Measurements from ENCODE around the gene DISC1. TPM values are rescaled to one million over a fixed set of nuclear protein-coding genes. Genes with fewer than 3 reads are reported as not detected.

Gene DISC1
- polyA plus RNA-seq, 1 of the 3 experiments (the other 2 are of a cell fraction) = 1.7 TPM

DNA sequence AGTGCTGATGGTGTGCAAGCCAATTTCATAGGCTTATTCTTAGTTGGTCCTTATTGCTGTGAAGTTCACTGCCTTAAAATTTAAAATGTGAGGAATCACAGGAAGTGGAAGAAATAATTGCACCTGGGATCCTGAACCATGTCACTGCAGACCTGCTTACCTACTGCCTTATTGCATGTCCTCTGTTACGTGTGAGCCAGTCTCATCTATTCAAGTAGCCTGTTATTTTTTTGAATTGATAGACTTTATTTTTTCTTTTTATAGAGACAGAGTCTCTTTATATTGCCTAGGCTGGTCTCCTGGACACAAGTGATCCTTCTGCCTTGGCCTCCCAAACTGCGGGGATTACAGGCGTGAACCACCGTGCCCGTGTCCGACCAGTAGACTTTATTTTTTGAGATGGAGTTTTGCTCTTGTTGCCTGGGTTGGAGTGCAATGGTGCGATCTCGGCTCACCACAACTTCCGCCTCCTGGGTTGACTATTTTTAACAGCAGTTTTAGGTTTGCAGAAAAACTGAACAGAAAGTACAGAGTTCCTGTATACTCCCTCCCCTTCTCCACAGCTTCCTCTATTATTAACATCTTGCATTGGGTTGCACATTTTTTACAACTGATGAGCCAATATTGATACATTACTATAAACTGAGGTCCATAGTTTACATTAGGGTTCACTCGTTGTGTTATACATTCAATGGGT, 14.0 kb upstream of the DISC1 start:
- CTCF ChIA-PET = interaction anchor here (0.8 to 1.1 kb wide), 3 partner anchors 10 to 255 kb away, joined by 3 read pairs; no protein-coding TSS in a partner anchor
- Histone ChIP-seq H3K9me3 (no peaks in the 10 kb centered on the region), H3K36me3 (replicated peaks in 1 of 2; ENCODE audit: control insufficient read depth in 1 of 2, insufficient read depth in 2 of 2, low read length in 1 of 2) (no peaks in the 10 kb centered on the region), H3K79me2 (ENCODE audit: insufficient read depth) (no peaks in the 10 kb centered on the region; the same call in 1 of the 2 replicates), H3K4me1 (ENCODE audit: control insufficient read depth in 1 of 2, insufficient read depth in 2 of 2, low read depth in 1 of 2, low read length in 1 of 2) (no peaks in the 10 kb centered on the region), H3K27me3 (ENCODE audit: insufficient read depth) (no peaks in the 10 kb centered on the region), H3K4me3 (ENCODE audit: low read depth in 2 of 2, low read length in 1 of 2) (no peak overlapping the region), H3K9me2 (no peaks in the 10 kb centered on the region), H4K20me1 (ENCODE audit: insufficient read depth) (no peaks in the 10 kb centered on the region), H3K27ac (ENCODE audit: low read depth in 2 of 2, low read length in 1 of 2) (no peak overlapping the region), H3F3A (replicated peaks; ENCODE audit: insufficient read depth) (no peaks in the 10 kb centered on the region), H3K9ac (no peak overlapping the region), H3K4me2 (no peak overlapping the region), H2AFZ (ENCODE audit: low read depth) (no peak overlapping the region)
- no peak for TF ChIP-seq RAD21 (IDR thresholded peaks at IDR 0.05; ENCODE audit: low read length)
- TF ChIP-seq, protein P1, sequence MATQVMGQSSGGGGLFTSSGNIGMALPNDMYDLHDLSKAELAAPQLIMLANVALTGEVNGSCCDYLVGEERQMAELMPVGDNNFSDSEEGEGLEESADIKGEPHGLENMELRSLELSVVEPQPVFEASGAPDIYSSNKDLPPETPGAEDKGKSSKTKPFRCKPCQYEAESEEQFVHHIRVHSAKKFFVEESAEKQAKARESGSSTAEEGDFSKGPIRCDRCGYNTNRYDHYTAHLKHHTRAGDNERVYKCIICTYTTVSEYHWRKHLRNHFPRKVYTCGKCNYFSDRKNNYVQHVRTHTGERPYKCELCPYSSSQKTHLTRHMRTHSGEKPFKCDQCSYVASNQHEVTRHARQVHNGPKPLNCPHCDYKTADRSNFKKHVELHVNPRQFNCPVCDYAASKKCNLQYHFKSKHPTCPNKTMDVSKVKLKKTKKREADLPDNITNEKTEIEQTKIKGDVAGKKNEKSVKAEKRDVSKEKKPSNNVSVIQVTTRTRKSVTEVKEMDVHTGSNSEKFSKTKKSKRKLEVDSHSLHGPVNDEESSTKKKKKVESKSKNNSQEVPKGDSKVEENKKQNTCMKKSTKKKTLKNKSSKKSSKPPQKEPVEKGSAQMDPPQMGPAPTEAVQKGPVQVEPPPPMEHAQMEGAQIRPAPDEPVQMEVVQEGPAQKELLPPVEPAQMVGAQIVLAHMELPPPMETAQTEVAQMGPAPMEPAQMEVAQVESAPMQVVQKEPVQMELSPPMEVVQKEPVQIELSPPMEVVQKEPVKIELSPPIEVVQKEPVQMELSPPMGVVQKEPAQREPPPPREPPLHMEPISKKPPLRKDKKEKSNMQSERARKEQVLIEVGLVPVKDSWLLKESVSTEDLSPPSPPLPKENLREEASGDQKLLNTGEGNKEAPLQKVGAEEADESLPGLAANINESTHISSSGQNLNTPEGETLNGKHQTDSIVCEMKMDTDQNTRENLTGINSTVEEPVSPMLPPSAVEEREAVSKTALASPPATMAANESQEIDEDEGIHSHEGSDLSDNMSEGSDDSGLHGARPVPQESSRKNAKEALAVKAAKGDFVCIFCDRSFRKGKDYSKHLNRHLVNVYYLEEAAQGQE (IDR thresholded peaks at IDR 0.05; ENCODE audit: low read depth, low read length) = no peak
- TF ChIP-seq, protein P2, sequence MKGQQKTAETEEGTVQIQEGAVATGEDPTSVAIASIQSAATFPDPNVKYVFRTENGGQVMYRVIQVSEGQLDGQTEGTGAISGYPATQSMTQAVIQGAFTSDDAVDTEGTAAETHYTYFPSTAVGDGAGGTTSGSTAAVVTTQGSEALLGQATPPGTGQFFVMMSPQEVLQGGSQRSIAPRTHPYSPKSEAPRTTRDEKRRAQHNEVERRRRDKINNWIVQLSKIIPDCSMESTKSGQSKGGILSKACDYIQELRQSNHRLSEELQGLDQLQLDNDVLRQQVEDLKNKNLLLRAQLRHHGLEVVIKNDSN (IDR thresholded peaks at IDR 0.05; ENCODE audit: borderline replicate concordance, low read depth) = no peak
- WGBS (ENCODE audit: low lambda C conversion rate) = 87% methylated on average over 10 of the region's 10 CpGs
- no peak for DNase-seq
- POLR2A ChIA-PET = no interaction called here

DNA sequence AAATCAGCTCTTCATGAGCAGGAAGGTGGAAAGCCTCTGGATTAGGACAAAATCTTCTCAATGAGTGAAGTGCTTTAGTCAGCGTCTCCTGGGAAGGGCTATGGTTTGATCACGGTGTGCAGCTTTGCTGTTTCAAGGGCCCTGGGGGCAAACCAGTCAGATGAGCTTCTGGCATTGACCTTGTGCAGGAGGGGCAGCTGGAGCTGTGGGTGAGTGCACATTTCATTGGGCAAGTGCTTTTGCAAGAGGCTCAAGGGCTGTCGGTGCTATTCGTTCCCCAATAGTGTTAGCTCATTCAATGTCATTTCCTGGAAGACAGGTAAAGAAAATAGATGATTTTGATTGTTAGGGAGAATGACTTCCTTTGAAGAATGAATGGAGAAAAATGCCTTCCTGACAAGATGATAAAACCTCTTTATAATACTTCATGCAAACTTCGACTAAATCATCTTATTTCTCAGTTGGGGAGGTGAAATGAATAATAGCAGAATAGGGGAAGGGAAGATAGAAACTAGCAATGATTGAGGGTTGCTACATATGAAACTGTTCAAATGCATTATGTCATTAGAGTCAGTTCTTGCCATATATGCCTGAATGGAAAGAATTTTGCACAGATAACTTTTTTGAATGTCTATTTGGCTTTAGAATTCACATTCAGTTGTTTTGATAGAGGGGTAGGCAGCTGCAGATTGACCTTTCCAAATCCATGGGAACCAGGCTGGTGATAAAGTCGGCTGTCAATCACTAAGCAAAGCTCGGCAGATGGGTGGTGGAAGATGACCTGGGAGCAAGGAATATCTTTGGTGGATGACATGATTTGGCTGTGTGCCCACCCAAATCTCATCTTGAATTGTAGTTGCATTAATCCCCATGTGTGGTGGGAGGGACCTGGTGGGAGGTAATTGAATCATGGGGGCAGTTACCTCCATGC, 12.9 kb upstream of the DISC1 start:
- CTCF ChIA-PET = interaction anchor here (0.8 to 1.1 kb wide), 2 partner anchors 11 to 242 kb away, joined by 3 read pairs; no protein-coding TSS in a partner anchor
- TF ChIP-seq, protein P3, sequence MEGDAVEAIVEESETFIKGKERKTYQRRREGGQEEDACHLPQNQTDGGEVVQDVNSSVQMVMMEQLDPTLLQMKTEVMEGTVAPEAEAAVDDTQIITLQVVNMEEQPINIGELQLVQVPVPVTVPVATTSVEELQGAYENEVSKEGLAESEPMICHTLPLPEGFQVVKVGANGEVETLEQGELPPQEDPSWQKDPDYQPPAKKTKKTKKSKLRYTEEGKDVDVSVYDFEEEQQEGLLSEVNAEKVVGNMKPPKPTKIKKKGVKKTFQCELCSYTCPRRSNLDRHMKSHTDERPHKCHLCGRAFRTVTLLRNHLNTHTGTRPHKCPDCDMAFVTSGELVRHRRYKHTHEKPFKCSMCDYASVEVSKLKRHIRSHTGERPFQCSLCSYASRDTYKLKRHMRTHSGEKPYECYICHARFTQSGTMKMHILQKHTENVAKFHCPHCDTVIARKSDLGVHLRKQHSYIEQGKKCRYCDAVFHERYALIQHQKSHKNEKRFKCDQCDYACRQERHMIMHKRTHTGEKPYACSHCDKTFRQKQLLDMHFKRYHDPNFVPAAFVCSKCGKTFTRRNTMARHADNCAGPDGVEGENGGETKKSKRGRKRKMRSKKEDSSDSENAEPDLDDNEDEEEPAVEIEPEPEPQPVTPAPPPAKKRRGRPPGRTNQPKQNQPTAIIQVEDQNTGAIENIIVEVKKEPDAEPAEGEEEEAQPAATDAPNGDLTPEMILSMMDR (IDR thresholded peaks at IDR 0.05) = no peak
- TF ChIP-seq NRF1 (IDR thresholded peaks at IDR 0.05; ENCODE audit: low read depth, low read length) (no peak), NFIC (IDR thresholded peaks at IDR 0.05; ENCODE audit: borderline replicate concordance) (no peak), GABPA (IDR thresholded peaks at IDR 0.05; ENCODE audit: low read depth) (no peak), TAF1 (IDR thresholded peaks at IDR 0.05; ENCODE audit: borderline replicate concordance, low read depth, low read length) (no peak), GATA2 (CRISPR knock-in tag; IDR thresholded peaks at IDR 0.05) (no peak), MEF2A (IDR thresholded peaks at IDR 0.05; ENCODE audit: borderline replicate concordance, low read depth) (no peak), FOXM1 (IDR thresholded peaks at IDR 0.05; ENCODE audit: low read depth) (no peak), TEAD4 (IDR thresholded peaks at IDR 0.05; ENCODE audit: borderline replicate concordance, insufficient read depth) (no peak), SIN3A (IDR thresholded peaks at IDR 0.05; ENCODE audit: borderline replicate concordance, low read depth, low read length) (no peak), FOSL2 (IDR thresholded peaks at IDR 0.05; ENCODE audit: borderline replicate concordance, low read depth) (no peak)
- TF ChIP-seq, protein P1 (IDR thresholded peaks at IDR 0.05; ENCODE audit: low read depth, low read length) = no peak

More for the DNA sequence above, 12.9 kb upstream of the DISC1 start:
- Histone ChIP-seq H3F3A (replicated peaks; ENCODE audit: insufficient read depth) (no peaks in the 10 kb centered on the region), H3K4me1 (ENCODE audit: control insufficient read depth in 1 of 2, insufficient read depth in 2 of 2, low read depth in 1 of 2, low read length in 1 of 2) (no peaks in the 10 kb centered on the region), H3K9ac (no peak overlapping the region), H3K79me2 (ENCODE audit: insufficient read depth) (no peaks in the 10 kb centered on the region), H3K36me3 (replicated peaks in 1 of 2; ENCODE audit: control insufficient read depth in 1 of 2, insufficient read depth in 2 of 2, low read length in 1 of 2) (no peaks in the 10 kb centered on the region), H3K4me3 (ENCODE audit: low read depth in 2 of 2, low read length in 1 of 2) (no peak overlapping the region), H4K20me1 (ENCODE audit: insufficient read depth) (no peaks in the 10 kb centered on the region), H3K9me2 (no peaks in the 10 kb centered on the region), H3K27me3 (ENCODE audit: insufficient read depth) (no peaks in the 10 kb centered on the region), H3K27ac (ENCODE audit: low read depth in 2 of 2, low read length in 1 of 2) (no peak overlapping the region), H2AFZ (ENCODE audit: low read depth) (no peak overlapping the region), H3K4me2 (no peak overlapping the region), H3K9me3 (no peaks in the 10 kb centered on the region)
- POLR2A ChIA-PET = no interaction called here
- WGBS (ENCODE audit: low lambda C conversion rate) = 40% methylated on average over 7 of the region's 7 CpGs
- no peak for DNase-seq

Data from SK-N-SH (cell line).